Kidney (tissue), 14 donors: ENCODE measurements around the gene CAND2. TPM values are rescaled to one million over a fixed set of nuclear protein-coding genes. Genes with fewer than 3 reads are reported as not detected.

Source experiments
- DNase-seq, 5 donors: peaks; one replicate each; pipeline ENCODE4 v3.0.0-alpha.2; 2013 to 2020
- FAIRE-seq: peaks from 2 replicates; lab custom pipeline; 2012; peaks lifted over from hg19 to GRCh38; lab: Jason Lieb, UNC
- H3K27ac ChIP-seq, 2 donors: one replicate each; pipeline ENCODE4 v1.7.0; 2013; ENCODE audit warnings: low read depth in 2 of 2, low read length in 2 of 2, inconsistent platforms in 1 of 2
- H3K27me3 ChIP-seq: one replicate; pipeline ENCODE4 v1.7.1; 2013; ENCODE audit warnings: low read length, inconsistent platforms; ENCODE audit not compliant: control insufficient read depth, insufficient read depth
- H3K36me3 ChIP-seq, 3 donors: one replicate each; pipeline versions ENCODE4 v1.7.0 to v1.7.1; 2013; ENCODE audit warnings: low read length in 3 of 3, control low read depth in 1 of 3, inconsistent platforms in 1 of 3; ENCODE audit not compliant: insufficient read depth in 3 of 3, control insufficient read depth in 2 of 3
- H3K4me1 ChIP-seq, 3 donors: one replicate each; pipeline versions ENCODE4 v1.7.0 to v1.7.1; 2013; ENCODE audit warnings: low read length in 3 of 3, inconsistent platforms in 1 of 3, low read depth in 1 of 3; ENCODE audit not compliant: control insufficient read depth in 2 of 3, insufficient read depth in 2 of 3
- H3K4me3 ChIP-seq, 3 donors: one replicate each; pipeline versions ENCODE4 v1.7.0 to v1.8.1; 2013; ENCODE audit warnings: low read length in 3 of 3, control low read depth in 1 of 3, inconsistent platforms in 1 of 3
- H3K9ac ChIP-seq, 3 donors: one replicate each; pipeline versions ENCODE4 v1.7.0 to v1.7.1; 2013; ENCODE audit warnings: low read length in 3 of 3, control low read depth in 1 of 3, inconsistent platforms in 1 of 3
- H3K9me3 ChIP-seq, 3 donors: one replicate each; pipeline versions ENCODE4 v1.7.0 to v1.7.1; 2013; ENCODE audit warnings: low read length in 3 of 3, control low read depth in 1 of 3, inconsistent platforms in 1 of 3; ENCODE audit not compliant: control insufficient read depth in 2 of 3, insufficient read depth in 1 of 3
- intact Hi-C: fragments of 100-400 bp; cut with DNase I; formaldehyde crosslinking; loops from one replicate; pipeline ENCODE4 v1.11.1; 2022
- polyA plus RNA-seq: library from polyadenylated mRNA; stranded (reverse); fragments of 350-450 nt; fragmentation: Illumina TruSeq; extraction: RNeasy Lipid Tissue Mini Kit (QIAGEN cat#74804); gene quantifications from one replicate; pipeline ENCODE4 v1.2.3, GENCODE V29; 2014; ENCODE audit warnings: low read depth, low replicate concordance; ENCODE audit not compliant: insufficient read depth
- total RNA-seq: library from RNA; stranded (reverse); fragmentation: NEBNext Ultra II Directional; extraction: Animal tissue kit (Norgen Biotek cat#: 25700); gene quantifications from one replicate; pipeline ENCODE4 v1.2.1, GENCODE V29; 2021
- TF ChIP-seq, protein P1 (sequence below): IDR thresholded peaks from 3 replicates; pipeline ENCODE4 v1.5.1; 2012; ENCODE audit warnings: mild to moderate bottlenecking, moderate library complexity, borderline replicate concordance; ENCODE audit not compliant: insufficient read depth; ENCODE audit errors: extremely low read depth
- donor health status: control.
- donor health status: control.
- donor health status: control.
- donor health status: control.
- donor health status: control.
- donor health status: DM: yes; HTN: yes; CAD: no.
- donor health status: Normal renal cell carcinoma (clear cell type).

Gene CAND2
- total and polyA plus RNA-seq, 2 donors from 2014 or later, result 3.9 to 7.1 TPM

DNA sequence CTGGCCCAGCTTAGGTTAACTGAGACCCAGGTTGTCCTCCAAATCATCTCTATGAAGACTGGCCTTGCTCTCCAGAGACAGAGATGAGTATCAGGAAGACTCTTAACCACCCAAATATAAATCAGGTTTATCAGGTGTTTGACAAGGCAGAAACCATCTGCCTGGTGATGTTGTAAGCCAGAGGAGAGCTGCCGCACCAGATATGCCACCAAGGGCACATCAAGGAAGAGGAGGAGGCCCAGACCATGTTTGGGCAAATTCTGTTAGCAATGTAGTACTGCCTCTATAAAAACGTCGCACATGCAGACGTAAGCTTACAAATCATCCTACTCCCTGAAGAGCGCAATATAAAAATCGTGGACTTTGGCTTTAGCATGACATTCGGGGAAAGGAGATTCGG is 65.9 kb downstream of the CAND2 start:
- Histone ChIP-seq H3K36me3 (no peaks in the 10 kb centered on the region), H3K9ac (no peak overlapping the region), H3K9me3 (peaks cover 0 to 5% (median 0%) of the 10 kb centered on the region in 3 donors), H3K4me3 (no peak overlapping the region), H3K27me3 (no peaks in the 10 kb centered on the region), H3K4me1 (no peaks in the 10 kb centered on the region), H3K27ac (no peak overlapping the region)
- FAIRE-seq (no peak), DNase-seq (no peak)
- TF ChIP-seq, protein P1, sequence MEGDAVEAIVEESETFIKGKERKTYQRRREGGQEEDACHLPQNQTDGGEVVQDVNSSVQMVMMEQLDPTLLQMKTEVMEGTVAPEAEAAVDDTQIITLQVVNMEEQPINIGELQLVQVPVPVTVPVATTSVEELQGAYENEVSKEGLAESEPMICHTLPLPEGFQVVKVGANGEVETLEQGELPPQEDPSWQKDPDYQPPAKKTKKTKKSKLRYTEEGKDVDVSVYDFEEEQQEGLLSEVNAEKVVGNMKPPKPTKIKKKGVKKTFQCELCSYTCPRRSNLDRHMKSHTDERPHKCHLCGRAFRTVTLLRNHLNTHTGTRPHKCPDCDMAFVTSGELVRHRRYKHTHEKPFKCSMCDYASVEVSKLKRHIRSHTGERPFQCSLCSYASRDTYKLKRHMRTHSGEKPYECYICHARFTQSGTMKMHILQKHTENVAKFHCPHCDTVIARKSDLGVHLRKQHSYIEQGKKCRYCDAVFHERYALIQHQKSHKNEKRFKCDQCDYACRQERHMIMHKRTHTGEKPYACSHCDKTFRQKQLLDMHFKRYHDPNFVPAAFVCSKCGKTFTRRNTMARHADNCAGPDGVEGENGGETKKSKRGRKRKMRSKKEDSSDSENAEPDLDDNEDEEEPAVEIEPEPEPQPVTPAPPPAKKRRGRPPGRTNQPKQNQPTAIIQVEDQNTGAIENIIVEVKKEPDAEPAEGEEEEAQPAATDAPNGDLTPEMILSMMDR, result no peak
- intact Hi-C loops, result loop anchor here (10.0 kb wide), 1 partner anchor 122 kb away; no protein-coding TSS in a partner anchor

DNA sequence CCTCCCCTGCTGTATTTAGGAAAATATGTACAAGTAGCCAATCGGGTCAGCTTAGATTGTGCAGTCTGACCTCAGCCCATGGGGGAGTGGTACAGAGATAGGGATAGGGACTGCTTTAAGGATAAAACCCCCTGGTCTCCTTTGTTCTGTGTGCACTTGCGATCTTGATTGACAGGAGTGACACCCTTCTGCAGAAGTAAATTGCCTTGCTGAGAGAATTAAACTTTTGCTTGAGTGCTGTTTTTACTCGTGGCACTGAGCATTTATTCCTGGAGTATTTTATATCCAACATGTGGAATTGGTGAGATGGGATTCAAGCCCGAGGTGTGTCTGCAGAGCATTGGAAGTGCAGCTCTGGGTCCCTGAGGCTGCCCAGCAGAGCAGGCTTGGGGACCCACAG is 68.8 kb downstream of the CAND2 start:
- TF ChIP-seq, protein P1, result no peak
- Histone ChIP-seq H3K9me3 (peaks cover 0 to 5% (median 0%) of the 10 kb centered on the region in 3 donors), H3K4me1 (no peaks in the 10 kb centered on the region), H3K27me3 (no peaks in the 10 kb centered on the region), H3K9ac (no peak overlapping the region), H3K27ac (no peak overlapping the region), H3K4me3 (no peak overlapping the region), H3K36me3 (no peaks in the 10 kb centered on the region)
- DNase-seq (no peak), FAIRE-seq (no peak)
- intact Hi-C loops, result loop anchor here (10.0 kb wide), 1 partner anchor 120 kb away; no protein-coding TSS in a partner anchor

DNA sequence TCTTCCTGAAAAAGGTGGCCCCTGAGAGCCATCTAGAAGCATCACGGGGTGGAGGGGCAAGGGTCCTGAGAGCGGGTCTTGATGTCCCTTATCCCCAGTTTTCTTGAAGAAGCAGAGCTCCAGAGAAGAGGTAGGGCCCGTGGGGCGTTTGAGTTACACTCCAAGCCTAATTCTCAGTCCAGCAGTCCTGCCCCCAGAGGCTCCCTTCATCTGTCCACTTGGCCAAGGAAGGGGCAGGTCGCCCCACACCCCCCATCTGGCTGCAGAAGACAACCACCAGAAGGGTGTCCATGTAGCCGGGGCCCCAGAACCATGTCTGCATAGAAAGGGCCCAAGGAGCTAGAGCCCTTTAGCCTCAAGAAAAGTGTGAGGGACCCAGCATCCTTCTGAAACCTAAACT is 70.4 kb downstream of the CAND2 start:
- Histone ChIP-seq H3K27ac (no peak overlapping the region), H3K4me3 (no peak overlapping the region), H3K9me3 (peaks cover 0 to 5% (median 0%) of the 10 kb centered on the region in 3 donors), H3K9ac (no peak overlapping the region), H3K4me1 (no peaks in the 10 kb centered on the region), H3K36me3 (no peaks in the 10 kb centered on the region), H3K27me3 (no peaks in the 10 kb centered on the region)
- intact Hi-C loops, result loop anchor here (10.0 kb wide), 1 partner anchor 118 kb away; no protein-coding TSS in a partner anchor
- DNase-seq (no peak), FAIRE-seq (no peak)
- TF ChIP-seq, protein P1, result no peak
